SK-N-SH (cell line): ENCODE measurements around the gene CLK4. TPM values are rescaled to one million over a fixed set of nuclear protein-coding genes. Genes with fewer than 3 reads are reported as not detected.

Source experiments
- CTCF ChIA-PET: fragments of 300-600, 350-600 bp; formaldehyde crosslinking; extraction: SDS; loops from one replicate; lab custom pipeline; 2021; lab: Yijun Ruan, JAX
- POLR2A ChIA-PET: fragments of 350-600 bp; sonication (Branson Sonifier 250); formaldehyde crosslinking; extraction: SDS; loops from one replicate; lab custom pipeline; 2020; ENCODE audit warnings: antibody characterized with exemption, inconsistent platforms; lab: Yijun Ruan, JAX
- DNase-seq: peaks from one replicate; pipeline ENCODE4 v3.0.0; 2012
- H2AFZ ChIP-seq: fragments of 200-600 bp; sonication (generic); 2 replicates; pipeline ENCODE4 v1.8.1; 2016; ENCODE audit warnings: antibody characterized with exemption, mild to moderate bottlenecking, low read depth
- H3F3A ChIP-seq: fragments of 200-600 bp; sonication (generic); replicated peaks from 2 replicates; pipeline ENCODE3; 2016; ENCODE audit warnings: antibody characterized with exemption, mild to moderate bottlenecking; ENCODE audit not compliant: insufficient read depth
- H3K27ac ChIP-seq, 2 experiments: fragments of 200-500 bp in 1 of 2; fragments of 200-600 bp in 1 of 2; sonication (Bioruptor generic) in 1 of 2; sonication (generic), shearing (Covaris generic) in 1 of 2; 2 replicates each; pipeline versions ENCODE4 v1.5.1 to v1.6.1; 2014 to 2016; ENCODE audit warnings: low read depth in 2 of 2, inconsistent platforms in 1 of 2, low read length in 1 of 2, mild to moderate bottlenecking in 1 of 2, mixed read lengths in 1 of 2
- H3K27me3 ChIP-seq: fragments of 200-600 bp; sonication (generic), shearing (Covaris generic); 2 replicates; pipeline ENCODE4 v1.6.1; 2016; ENCODE audit warnings: mixed run types; ENCODE audit not compliant: insufficient read depth
- H3K36me3 ChIP-seq, 2 experiments: fragments of 200-500 bp in 1 of 2; fragments of 200-600 bp in 1 of 2; sonication (Bioruptor generic) in 1 of 2; sonication (generic) in 1 of 2; replicated peaks in 1 of 2; 2 replicates each; pipeline versions ENCODE3 to v1.5.1; 2014 to 2016; ENCODE audit warnings: low read length in 1 of 2, mild to moderate bottlenecking in 1 of 2; ENCODE audit not compliant: insufficient read depth in 2 of 2, control insufficient read depth in 1 of 2
- H3K4me1 ChIP-seq, 2 experiments: fragments of 200-500 bp in 1 of 2; fragments of 200-600 bp in 1 of 2; sonication (Bioruptor generic) in 1 of 2; sonication (generic), shearing (Covaris generic) in 1 of 2; 2 replicates each; pipeline versions ENCODE4 v1.5.1 to v1.6.1; 2014 to 2016; ENCODE audit warnings: low read depth in 1 of 2, low read length in 1 of 2, mixed run types in 1 of 2; ENCODE audit not compliant: insufficient read depth in 2 of 2, control insufficient read depth in 1 of 2
- H3K4me2 ChIP-seq: fragments of 200-600 bp; sonication (generic), shearing (Covaris generic); 2 replicates; pipeline ENCODE4 v1.6.1; 2017; ENCODE audit warnings: mixed run types
- H3K4me3 ChIP-seq, 2 experiments: fragments of 200-500 bp in 1 of 2; fragments of 200-600 bp in 1 of 2; sonication (Bioruptor generic) in 1 of 2; sonication (generic), shearing (Covaris generic) in 1 of 2; 2 replicates each; pipeline versions ENCODE4 v1.5.1 to v1.8.1; 2014 to 2016; ENCODE audit warnings: low read depth in 2 of 2, inconsistent platforms in 1 of 2, low read length in 1 of 2, mild to moderate bottlenecking in 1 of 2, mixed read lengths in 1 of 2, moderate library complexity in 1 of 2
- H3K79me2 ChIP-seq: fragments of 200-600 bp; sonication (generic); 2 replicates; pipeline ENCODE4 v1.8.1; 2017; ENCODE audit warnings: mild to moderate bottlenecking; ENCODE audit not compliant: insufficient read depth
- H3K9ac ChIP-seq: fragments of 200-600 bp; sonication (generic); 2 replicates; pipeline ENCODE4 v1.6.1; 2017; ENCODE audit warnings: mixed run types
- H3K9me2 ChIP-seq: fragments of 200-600 bp; sonication (generic); 2 replicates; pipeline ENCODE4 v1.6.1; 2017; ENCODE audit warnings: mixed run types
- H3K9me3 ChIP-seq: fragments of 200-600 bp; sonication (generic); 2 replicates; pipeline ENCODE4 v1.6.1; 2017; ENCODE audit warnings: mixed run types, mild to moderate bottlenecking, moderate library complexity
- H4K20me1 ChIP-seq: fragments of 200-600 bp; sonication (generic); 2 replicates; pipeline ENCODE4 v1.6.1; 2017; ENCODE audit warnings: mild to moderate bottlenecking, mixed run types; ENCODE audit not compliant: insufficient read depth
- ELF1 ChIP-seq: IDR thresholded peaks from 2 replicates; pipeline ENCODE4 v1.4.0; 2012
- EZH2phosphoT487 ChIP-seq: fragments of 200-600 bp; sonication (generic); IDR thresholded peaks from 2 replicates; pipeline ENCODE4 v1.6.1; 2017; ENCODE audit warnings: low read depth, mixed run types, mild to moderate bottlenecking, antibody characterized with exemption, moderate library complexity, borderline replicate concordance
- FOSL2 ChIP-seq: IDR thresholded peaks from 2 replicates; pipeline ENCODE4 v1.4.0; 2012; ENCODE audit warnings: low read depth, mild to moderate bottlenecking, moderate library complexity, borderline replicate concordance
- FOXJ3 ChIP-seq: sonication (generic); formaldehyde crosslinking; IDR thresholded peaks from 2 replicates; pipeline ENCODE4 v1.5.1; 2020; ENCODE audit warnings: mild to moderate bottlenecking, missing genetic modification reagents
- GABPA ChIP-seq: IDR thresholded peaks from 2 replicates; pipeline ENCODE4 v1.4.0; 2012; ENCODE audit warnings: low read depth, mild to moderate bottlenecking
- MAX ChIP-seq: IDR thresholded peaks from 2 replicates; pipeline ENCODE4 v1.4.0; 2012; ENCODE audit warnings: low read depth
- MEF2A ChIP-seq: IDR thresholded peaks from 2 replicates; pipeline ENCODE4 v1.4.0; 2012; ENCODE audit warnings: low read depth, borderline replicate concordance
- RCOR1 ChIP-seq: fragments of 150-350 bp; IDR thresholded peaks from 2 replicates; pipeline ENCODE4 v1.6.1; 2017; ENCODE audit warnings: antibody characterized with exemption, low read length
- REST ChIP-seq: IDR thresholded peaks from 2 replicates; pipeline ENCODE4 v1.6.1; 2012; ENCODE audit warnings: mild to moderate bottlenecking, low read depth, low read length, moderate library complexity
- RXRA ChIP-seq: IDR thresholded peaks from 2 replicates; pipeline ENCODE4 v1.4.0; 2012; ENCODE audit warnings: low read depth, mild to moderate bottlenecking, borderline replicate concordance
- SMC3 ChIP-seq: IDR thresholded peaks from 2 replicates; pipeline ENCODE4 v1.6.1; 2012; ENCODE audit warnings: low read depth, low read length, improper control_type of control experiment
- USF1 ChIP-seq: IDR thresholded peaks from 2 replicates; pipeline ENCODE4 v1.4.0; 2012; ENCODE audit warnings: low read depth, borderline replicate concordance
- USF2 ChIP-seq: fragments of 150-350 bp; IDR thresholded peaks from 2 replicates; pipeline ENCODE4 v1.6.1; 2017; ENCODE audit warnings: antibody characterized with exemption, low read length, low read depth, borderline replicate concordance
- YY1 ChIP-seq: IDR thresholded peaks from 2 replicates; pipeline ENCODE4 v1.4.0; 2012; ENCODE audit warnings: low read depth, mild to moderate bottlenecking
- WGBS: methylation state at CpG from one replicate; pipeline ENCODE4 v1.1.6; 2017; ENCODE audit warnings: low lambda C conversion rate; 5-methylcytosine and 5-hydroxymethylcytosine counted together
- polyA plus RNA-seq, 3 experiments: library from polyadenylated mRNA; depleted of rRNA; stranded (reverse); fragments of >200 nt; gene quantifications; 2 replicates each; pipeline ENCODE4 v1.2.3, GENCODE V29; 2012

Gene CLK4
- polyA plus RNA-seq, 1 of the 3 experiments (the other 2 are of a cell fraction), result 7.5 TPM

GRCh38 chr5:178580271-178580955 lies 46.4 kb downstream of the CLK4 start:
- Histone ChIP-seq H3K9ac (no peak overlapping the region), H3K36me3 (no peaks in the 10 kb centered on the region), H3K4me1 (no peaks in the 10 kb centered on the region; a peak in 1 of 4 replicates), H3K79me2 (no peaks in the 10 kb centered on the region), H4K20me1 (no peaks in the 10 kb centered on the region), H3K4me3 (no peak overlapping the region), H3K27ac (no peak overlapping the region), H3K4me2 (no peak overlapping the region), H3K27me3 (no peaks in the 10 kb centered on the region), H3K9me3 (no peaks in the 10 kb centered on the region), H2AFZ (no peak overlapping the region), H3F3A (no peaks in the 10 kb centered on the region), H3K9me2 (no peaks in the 10 kb centered on the region)
- DNase-seq, result no peak
- CTCF ChIA-PET, result interaction anchor here (2.4 kb wide), 1 partner anchor 10 kb away, joined by 10 read pairs; the partner anchor contains the start of gene COL23A1
- TF ChIP-seq USF1, result no peak
- no peak for TF ChIP-seq RXRA
- WGBS, result 46% methylated on average over 15 of the region's 15 CpGs
- POLR2A ChIA-PET, result no interaction called here

- H3K79me2 ChIP-seq, result no peaks in the 10 kb centered on the region
- ChIA-PET POLR2A (no interaction called here), CTCF (interaction anchor here (0.8 kb wide), 1 partner anchor 26 kb away, joined by 3 read pairs; no protein-coding TSS in a partner anchor)
- 50% methylated on average over 7 of the region's 7 CpGs for WGBS
- TF ChIP-seq RXRA (no peak), YY1 (no peak), MEF2A (no peak), MAX (no peak), USF2 (no peak), SMC3 (no peak)
- no peak overlapping the region for H3K9ac ChIP-seq
- no peaks in the 10 kb centered on the region for H3K9me2 ChIP-seq
- no peaks in the 10 kb centered on the region for H3K36me3 ChIP-seq
- no peak overlapping the region for H3K4me2 ChIP-seq
- no peaks in the 10 kb centered on the region for H3K27me3 ChIP-seq
- H3K4me1 ChIP-seq, result no peaks in the 10 kb centered on the region
- no peak for DNase-seq
- no peak overlapping the region for H2AFZ ChIP-seq
- no peak overlapping the region for H3K27ac ChIP-seq
- H4K20me1 ChIP-seq, result no peaks in the 10 kb centered on the region
- no peaks in the 10 kb centered on the region for H3K9me3 ChIP-seq
- no peak overlapping the region for H3K4me3 ChIP-seq
- H3F3A ChIP-seq, result no peaks in the 10 kb centered on the region
Measured at GRCh38 chr5:178577944-178578343, 48.9 kb downstream of the CLK4 start.

- DNase-seq, result no peak
- H3F3A ChIP-seq, result no peaks in the 10 kb centered on the region
- no peak overlapping the region for H3K4me2 ChIP-seq
- no peak overlapping the region for H2AFZ ChIP-seq
- no peaks in the 10 kb centered on the region for H3K79me2 ChIP-seq
- H3K36me3 ChIP-seq, result no peaks in the 10 kb centered on the region
- CTCF ChIA-PET, result no interaction called here
- H3K9me2 ChIP-seq, result no peaks in the 10 kb centered on the region
- POLR2A ChIA-PET, result no interaction called here
- H3K27me3 ChIP-seq, result no peaks in the 10 kb centered on the region
- TF ChIP-seq MAX (no peak), YY1 (no peak), RCOR1 (no peak), EZH2phosphoT487 (no peak), REST (no peak), RXRA (no peak), FOSL2 (no peak), GABPA (no peak), FOXJ3 (CRISPR knock-in tag) (no peak), ELF1 (no peak)
- no peaks in the 10 kb centered on the region for H3K9me3 ChIP-seq
- no peak overlapping the region for H3K9ac ChIP-seq
- 64% methylated on average over 7 of the region's 31 CpGs for WGBS
- no peak overlapping the region for H3K4me3 ChIP-seq
- no peaks in the 10 kb centered on the region for H3K4me1 ChIP-seq
- no peak overlapping the region for H3K27ac ChIP-seq
- H4K20me1 ChIP-seq, result no peaks in the 10 kb centered on the region
Measured at GRCh38 chr5:178577376-178577839, 49.4 kb downstream of the CLK4 start.
